Subcutaneous abdominal adipose tissue (tissue), 5 donors: ENCODE results near the gene HVCN1.
"Not testable (repeated sequence)": the region's sequence is repeated elsewhere in the genome, so short reads cannot be mapped to it uniquely, and the experiment has no call there.

Experiments used
- H3K27ac ChIP-seq: one replicate; pipeline ENCODE4 v1.7.0; 2013; ENCODE audit warnings: low read depth, mild to moderate bottlenecking, inconsistent platforms, low read length, moderate library complexity
- H3K27me3 ChIP-seq, 5 donors: one replicate each; pipeline ENCODE4 v1.7.0; 2013; ENCODE audit warnings: low read length in 5 of 5, inconsistent platforms in 1 of 5; ENCODE audit not compliant: control insufficient read depth in 5 of 5, insufficient read depth in 4 of 5
- H3K36me3 ChIP-seq, 5 donors: one replicate each; pipeline ENCODE4 v1.7.0; 2013; ENCODE audit warnings: low read length in 5 of 5; ENCODE audit not compliant: control insufficient read depth in 5 of 5, insufficient read depth in 5 of 5
- H3K4me1 ChIP-seq, 5 donors: one replicate each; pipeline ENCODE4 v1.7.0; 2013; ENCODE audit warnings: low read length in 5 of 5, mild to moderate bottlenecking in 3 of 5, moderate library complexity in 1 of 5; ENCODE audit not compliant: control insufficient read depth in 5 of 5, insufficient read depth in 5 of 5
- H3K4me3 ChIP-seq, 5 donors: one replicate each; pipeline ENCODE4 v1.7.0; 2013; ENCODE audit warnings: low read length in 5 of 5, low read depth in 1 of 5
- H3K9ac ChIP-seq, 5 donors: one replicate each; pipeline ENCODE4 v1.7.0; 2013; ENCODE audit warnings: low read length in 5 of 5, mild to moderate bottlenecking in 4 of 5, moderate library complexity in 3 of 5
- H3K9me3 ChIP-seq, 5 donors: one replicate each; pipeline ENCODE4 v1.7.0; 2013; ENCODE audit warnings: low read length in 5 of 5; ENCODE audit not compliant: control insufficient read depth in 5 of 5
- donor health status: healthy.
- donor health status: healthy.
- donor health status: healthy.
- donor health status: healthy.
- donor health status: healthy.

HVCN1 gene

GRCh38 chr12:110688446-110689280 lies at the start of gene HVCN1:
Gene HVCN1, minus strand, starts transcription at chr12:110689115. Its CDS starts 5,870 bp downstream, at chr12:110683245.
- Histone ChIP-seq H3K4me1 (peaks cover 5 to 29% (median 23%) of the 10 kb centered on the region in 5 donors), H3K4me3 (peak within 1 kb of the TSS; percentile 73 to 85 (median 75)), H3K27ac (no peak within 1 kb of the TSS), H3K27me3 (peaks cover 0 to 3% (median 0%) of the 10 kb centered on the region in 5 donors), H3K9me3 (peaks cover 0 to 7% (median 0%) of the 10 kb centered on the region in 5 donors), H3K36me3 (peaks cover 0 to 3% (median 0%) of the 10 kb centered on the region in 5 donors), H3K9ac (peak within 1 kb of the TSS in 4 of 5 donors; percentile 76 to 84 (median 78))

GRCh38 chr12:110737532-110737931 lies 48.6 kb upstream of the HVCN1 start:
- H3K27me3 ChIP-seq: no peaks in the 10 kb centered on the region
- no peaks in the 10 kb centered on the region for H3K9me3 ChIP-seq
- no peak overlapping the region for H3K27ac ChIP-seq
- peaks cover 0 to 16% (median 5%) of the 10 kb centered on the region in 5 donors for H3K36me3 ChIP-seq
- peak overlapping the region in 1 of 5 donors; percentile 13 for H3K9ac ChIP-seq
- H3K4me3 ChIP-seq: no peak overlapping the region
- H3K4me1 ChIP-seq: peaks cover 5 to 64% (median 62%) of the 10 kb centered on the region in 5 donors

GRCh38 chr12:110737016-110737415 lies 48.1 kb upstream of the HVCN1 start:
- not testable (repeated sequence) for H3K4me3 ChIP-seq, H3K27ac ChIP-seq, H3K9ac ChIP-seq, H3K27me3 ChIP-seq, H3K9me3 ChIP-seq
- Histone ChIP-seq H3K4me1 (peaks cover 5 to 67% (median 64%) of the 10 kb centered on the region in 5 donors), H3K36me3 (peaks cover 0 to 17% (median 5%) of the 10 kb centered on the region in 5 donors)

GRCh38 chr12:110733900-110734299 lies 45.0 kb upstream of the HVCN1 start:
- peak overlapping the region in 1 of 5 donors; percentile 52 for H3K9ac ChIP-seq
- H3K36me3 ChIP-seq: peaks cover 21 to 47% (median 30%) of the 10 kb centered on the region in 5 donors
- H3K4me3 ChIP-seq: no peak overlapping the region
- H3K27me3 ChIP-seq: no peaks in the 10 kb centered on the region
- no peaks in the 10 kb centered on the region for H3K9me3 ChIP-seq
- peaks cover 5 to 37% (median 34%) of the 10 kb centered on the region in 5 donors for H3K4me1 ChIP-seq
- H3K27ac ChIP-seq: peak overlapping the region; percentile 11

GRCh38 chr12:110733089-110733715 lies 44.3 kb upstream of the HVCN1 start:
- H3K27ac ChIP-seq: peak overlapping the region; percentile 29
- peak overlapping the region in 2 of 5 donors; percentile 20 to 43 for H3K9ac ChIP-seq
- peak overlapping the region in 1 of 5 donors; percentile 6 for H3K4me3 ChIP-seq
- H3K9me3 ChIP-seq: no peaks in the 10 kb centered on the region
- peaks cover 2 to 30% (median 27%) of the 10 kb centered on the region in 5 donors for H3K4me1 ChIP-seq
- peaks cover 27 to 51% (median 36%) of the 10 kb centered on the region in 5 donors for H3K36me3 ChIP-seq
- H3K27me3 ChIP-seq: no peaks in the 10 kb centered on the region

- Histone ChIP-seq H3K4me1 (peaks cover 2 to 24% (median 23%) of the 10 kb centered on the region in 5 donors), H3K9me3 (no peaks in the 10 kb centered on the region), H3K27me3 (no peaks in the 10 kb centered on the region), H3K27ac (peak overlapping the region; percentile 29), H3K9ac (no peak overlapping the region), H3K36me3 (peaks cover 27 to 51% (median 40%) of the 10 kb centered on the region in 5 donors), H3K4me3 (no peak overlapping the region)
Measured at GRCh38 chr12:110732572-110732971, 43.7 kb upstream of the HVCN1 start.

- Histone ChIP-seq H3K36me3 (peaks cover 27 to 60% (median 47%) of the 10 kb centered on the region in 5 donors), H3K27ac (no peak overlapping the region)
Measured at GRCh38 chr12:110731479-110731878, 42.6 kb upstream of the HVCN1 start.

GRCh38 chr12:110728628-110729027 lies 39.7 kb upstream of the HVCN1 start:
- no peaks in the 10 kb centered on the region for H3K9me3 ChIP-seq
- no peaks in the 10 kb centered on the region for H3K27me3 ChIP-seq
- H3K27ac ChIP-seq: no peak overlapping the region
- no peak overlapping the region for H3K4me3 ChIP-seq
- H3K9ac ChIP-seq: no peak overlapping the region
- peaks cover 0 to 16% (median 12%) of the 10 kb centered on the region in 5 donors for H3K4me1 ChIP-seq
- H3K36me3 ChIP-seq: peaks cover 36 to 75% (median 62%) of the 10 kb centered on the region in 5 donors

More at GRCh38 chr12:110731479-110731878, 42.6 kb upstream of the HVCN1 start:
- H3K9ac ChIP-seq: no peak overlapping the region
- H3K9me3 ChIP-seq: no peaks in the 10 kb centered on the region
- H3K27me3 ChIP-seq: no peaks in the 10 kb centered on the region
- H3K4me3 ChIP-seq: no peak overlapping the region
- peaks cover 2 to 21% (median 21%) of the 10 kb centered on the region in 5 donors for H3K4me1 ChIP-seq

- Histone ChIP-seq H3K9me3 (no peaks in the 10 kb centered on the region), H3K4me3 (no peak overlapping the region), H3K4me1 (no peaks in the 10 kb centered on the region), H3K27ac (no peak overlapping the region), H3K36me3 (peaks cover 47 to 85% (median 79%) of the 10 kb centered on the region in 5 donors), H3K9ac (no peak overlapping the region), H3K27me3 (no peaks in the 10 kb centered on the region)
Measured at GRCh38 chr12:110726708-110727369, 37.9 kb upstream of the HVCN1 start.
